ENCODE measurements around the gene ARHGEF18.

GRCh38 chr19:7395360-7396066, 46.8 kb downstream of the ARHGEF18 start:
- TF ChIP-seq POLR2A (IDR thresholded peaks at IDR 0.05) (no peak), CTCF (IDR thresholded peaks at IDR 0.05) (no peak)
